Measurements from ENCODE around the gene GCFC2.

Gene GCFC2

DNA sequence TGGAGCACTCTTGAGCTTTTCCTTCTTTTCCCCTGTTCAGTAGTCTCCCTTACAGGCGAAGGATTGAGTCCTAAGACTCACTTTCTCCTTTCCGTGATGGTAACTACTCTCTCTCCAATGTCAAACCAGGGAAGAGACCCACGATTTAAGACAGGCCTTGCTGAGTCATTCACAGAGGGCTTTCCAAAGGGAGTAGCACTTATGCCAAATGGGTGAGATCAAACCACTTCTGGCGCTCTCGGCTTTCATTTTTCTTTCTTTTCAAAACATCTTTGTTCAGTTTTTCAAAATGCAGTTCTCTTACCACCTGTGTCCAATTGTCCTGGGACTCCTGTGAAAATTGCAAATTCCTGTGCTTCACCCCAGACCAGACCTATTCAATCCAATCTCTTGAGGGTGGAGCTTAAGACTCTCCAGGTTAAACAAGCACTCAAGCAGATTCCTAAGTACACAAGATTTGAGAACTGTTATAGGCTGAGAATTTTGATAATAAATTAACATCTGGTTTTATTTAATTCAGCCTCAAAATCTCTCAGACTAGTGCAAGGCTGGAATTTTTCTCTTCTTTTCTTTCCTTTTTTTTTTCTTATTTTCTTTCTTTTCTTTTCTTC, 78.5 kb downstream of the GCFC2 start:
- no peak for DNase-seq
- TF ChIP-seq POLR2A (IDR thresholded peaks at IDR 0.05; ENCODE audit: low read length): no peak
- no peak for TF ChIP-seq GATA1 (IDR thresholded peaks at IDR 0.05; ENCODE audit: low read depth, low read length)

DNA sequence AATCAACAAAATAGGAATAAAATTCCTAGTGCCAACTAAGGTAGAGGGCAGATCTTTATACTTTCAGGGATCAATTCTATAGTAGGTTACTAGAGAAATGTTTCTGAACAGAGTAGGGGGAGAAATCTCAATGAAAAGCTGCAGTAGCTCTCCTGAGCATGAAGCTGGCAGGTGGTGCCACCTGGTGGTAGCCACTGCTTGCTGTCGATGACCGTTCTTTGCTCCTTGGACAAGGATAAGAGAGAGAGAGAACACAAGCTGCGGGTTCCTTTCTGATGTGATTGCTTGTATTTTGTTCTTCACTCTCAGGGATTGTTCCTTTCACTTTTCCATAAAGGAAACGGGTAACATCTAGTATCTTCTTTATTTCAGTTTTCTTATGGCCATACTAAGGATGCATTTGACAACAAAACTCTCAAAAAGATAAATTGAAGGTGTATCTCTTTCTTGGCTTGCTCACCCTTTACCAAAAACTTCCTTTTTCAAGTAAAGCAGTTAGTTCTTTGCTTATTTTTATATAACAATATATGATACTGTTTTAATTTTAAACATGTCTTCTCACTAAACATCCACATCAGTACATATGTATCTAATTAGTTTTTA, 82.7 kb downstream of the GCFC2 start:
- TF ChIP-seq POLR2A (IDR thresholded peaks at IDR 0.05; ENCODE audit: low read length) (no peak), GATA1 (IDR thresholded peaks at IDR 0.05; ENCODE audit: low read depth, low read length) (no peak)
- DNase-seq: peak; percentile 62 to 72

DNA sequence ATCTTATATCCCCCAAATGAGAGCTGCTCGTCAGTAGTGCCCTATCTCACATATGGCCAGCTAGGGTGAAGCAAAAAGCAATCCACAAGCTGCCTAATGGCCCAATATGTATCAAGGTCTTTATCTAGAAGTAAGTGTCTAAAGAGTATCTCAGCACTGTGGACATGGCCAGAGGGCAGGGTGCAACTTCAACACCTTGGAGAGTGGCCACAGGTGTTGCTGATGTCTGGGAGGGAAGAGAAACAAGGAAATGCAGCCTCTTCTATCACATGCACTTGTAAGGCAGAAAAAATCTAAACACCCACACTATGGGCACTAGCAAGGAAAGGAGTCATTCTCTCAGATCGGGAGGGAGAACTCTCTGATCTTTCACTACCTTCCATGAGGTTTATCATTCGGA, 87.8 kb downstream of the GCFC2 start:
- DNase-seq: no peak
- no peak for TF ChIP-seq POLR2A (IDR thresholded peaks at IDR 0.05; ENCODE audit: low read length)
- TF ChIP-seq GATA1 (IDR thresholded peaks at IDR 0.05; ENCODE audit: low read depth, low read length): no peak

DNA sequence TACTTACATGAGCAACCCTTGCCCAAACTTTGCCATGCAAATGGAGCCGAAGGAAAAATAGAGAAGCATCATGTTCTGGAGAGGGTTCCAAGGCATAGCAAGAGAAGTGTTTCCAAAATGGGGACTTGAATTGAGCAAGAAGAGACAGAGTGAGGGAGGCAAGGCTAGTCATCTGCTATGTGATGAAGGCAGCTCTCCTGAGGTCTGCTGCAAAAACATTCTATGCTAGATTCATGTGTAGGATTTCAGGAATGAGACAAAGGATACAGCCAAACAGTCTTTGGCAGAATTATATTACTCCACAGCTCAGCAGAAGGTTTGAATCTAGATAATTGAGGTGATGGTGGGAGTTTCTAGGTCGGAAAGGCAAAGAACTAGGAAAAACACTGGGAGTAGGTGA, 88.2 kb downstream of the GCFC2 start:
- TF ChIP-seq GATA1 (IDR thresholded peaks at IDR 0.05; ENCODE audit: low read depth, low read length) (no peak), POLR2A (IDR thresholded peaks at IDR 0.05; ENCODE audit: low read length) (no peak)

DNA sequence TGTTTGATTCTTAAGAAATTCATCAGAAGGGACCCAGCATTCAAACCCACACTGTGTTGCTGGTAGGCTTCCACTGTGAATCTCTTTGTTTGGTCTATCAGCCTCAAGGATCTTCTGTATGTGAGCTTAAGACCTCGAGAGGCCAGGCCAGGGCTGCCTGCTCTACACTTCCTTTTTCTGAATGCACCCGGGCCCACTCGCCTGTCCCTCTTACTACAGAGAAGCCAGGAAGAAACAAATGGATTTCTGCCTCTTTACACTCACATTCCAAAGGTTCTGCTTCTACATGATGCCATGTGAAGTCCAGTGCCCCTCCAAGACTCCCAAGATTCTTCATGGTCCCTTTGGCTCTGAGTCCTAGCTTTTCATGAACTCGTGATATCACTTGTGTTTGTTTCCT, 89.5 kb downstream of the GCFC2 start:
- no peak for DNase-seq

More for the DNA sequence above, 88.2 kb downstream of the GCFC2 start:
- DNase-seq: no peak

DNA sequence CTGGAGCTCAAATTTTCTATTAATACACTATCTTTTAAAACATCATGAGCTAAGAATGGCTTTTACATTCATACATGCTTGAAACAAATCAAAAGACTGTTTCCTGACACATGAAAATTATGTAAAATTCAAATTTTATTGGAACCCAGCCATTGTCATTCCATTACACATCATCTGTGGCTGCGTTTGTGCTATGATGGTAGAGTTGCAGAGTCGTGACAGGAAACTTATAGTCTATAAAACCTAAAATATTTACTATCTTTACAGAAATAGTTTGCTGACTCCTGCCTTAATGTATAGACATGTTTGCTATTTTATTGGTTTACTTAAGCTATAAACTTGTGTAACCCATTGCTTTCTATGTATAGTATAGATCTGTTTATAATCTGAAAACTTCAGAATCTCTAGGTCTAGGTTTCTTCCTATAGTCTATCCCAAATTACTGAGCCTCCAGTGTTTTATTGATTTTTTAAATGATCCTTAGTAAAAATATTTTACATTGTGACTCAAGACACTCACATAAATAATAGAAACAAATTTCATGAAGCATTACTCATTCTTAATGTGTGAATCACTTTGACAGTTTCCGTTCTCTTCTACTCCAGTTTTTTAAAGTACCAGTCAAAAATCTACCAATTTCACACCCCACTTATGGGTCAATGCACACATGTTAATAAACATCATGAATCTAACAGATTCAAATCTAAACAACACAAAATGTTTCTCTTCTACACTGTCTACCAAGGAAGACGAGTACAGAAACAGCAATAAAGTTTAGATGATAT, 90.6 kb downstream of the GCFC2 start:
- no peak for DNase-seq
- TF ChIP-seq POLR2A (IDR thresholded peaks at IDR 0.05; ENCODE audit: low read length) (no peak), GATA1 (IDR thresholded peaks at IDR 0.05; ENCODE audit: low read depth, low read length) (no peak)

More for the DNA sequence above, 89.5 kb downstream of the GCFC2 start:
- TF ChIP-seq GATA1 (IDR thresholded peaks at IDR 0.05; ENCODE audit: low read depth, low read length) (no peak), POLR2A (IDR thresholded peaks at IDR 0.05; ENCODE audit: low read length) (no peak)

DNA sequence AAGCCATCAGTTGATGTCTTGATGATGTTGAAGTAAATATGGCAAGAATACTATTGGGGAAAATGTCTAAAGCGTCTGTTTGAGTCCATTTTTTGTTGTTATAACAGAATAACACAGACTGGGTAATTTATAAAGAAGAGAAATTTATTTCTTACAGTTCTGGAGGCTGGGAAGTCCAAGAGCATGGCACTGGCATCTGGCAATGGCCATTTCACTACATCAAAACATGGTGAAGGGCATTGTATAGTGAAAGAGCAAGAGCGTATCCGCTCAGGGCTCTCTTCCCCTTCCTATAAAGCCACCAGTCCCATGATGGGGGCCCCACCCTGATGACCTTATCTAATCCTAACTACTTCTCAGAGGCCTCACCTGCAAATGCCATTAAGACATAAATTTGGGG, 93.8 kb downstream of the GCFC2 start:
- no peak for DNase-seq
- TF ChIP-seq POLR2A (IDR thresholded peaks at IDR 0.05; ENCODE audit: low read length) (no peak), GATA1 (IDR thresholded peaks at IDR 0.05; ENCODE audit: low read depth, low read length) (no peak)

DNA sequence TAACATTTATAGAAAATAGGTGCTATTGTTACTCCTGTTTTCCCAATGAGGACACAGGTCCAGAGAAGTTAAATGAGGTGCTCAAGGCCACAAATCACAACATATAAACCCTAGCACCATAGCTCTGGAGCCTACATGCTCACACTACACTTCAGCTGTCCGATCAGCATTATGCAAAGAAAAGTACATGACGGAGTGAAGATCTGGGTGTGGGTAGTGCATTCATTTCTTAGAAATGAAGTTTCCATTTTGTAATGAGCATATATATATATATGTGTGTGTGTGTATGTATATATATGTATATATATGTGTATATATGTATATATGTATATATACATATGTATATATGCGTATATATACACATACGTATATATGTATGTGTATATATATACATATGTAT, 94.3 kb downstream of the GCFC2 start:
- DNase-seq: no peak
- no peak for TF ChIP-seq GATA1 (IDR thresholded peaks at IDR 0.05; ENCODE audit: low read depth, low read length)
- no peak for TF ChIP-seq POLR2A (IDR thresholded peaks at IDR 0.05; ENCODE audit: low read length)

DNA sequence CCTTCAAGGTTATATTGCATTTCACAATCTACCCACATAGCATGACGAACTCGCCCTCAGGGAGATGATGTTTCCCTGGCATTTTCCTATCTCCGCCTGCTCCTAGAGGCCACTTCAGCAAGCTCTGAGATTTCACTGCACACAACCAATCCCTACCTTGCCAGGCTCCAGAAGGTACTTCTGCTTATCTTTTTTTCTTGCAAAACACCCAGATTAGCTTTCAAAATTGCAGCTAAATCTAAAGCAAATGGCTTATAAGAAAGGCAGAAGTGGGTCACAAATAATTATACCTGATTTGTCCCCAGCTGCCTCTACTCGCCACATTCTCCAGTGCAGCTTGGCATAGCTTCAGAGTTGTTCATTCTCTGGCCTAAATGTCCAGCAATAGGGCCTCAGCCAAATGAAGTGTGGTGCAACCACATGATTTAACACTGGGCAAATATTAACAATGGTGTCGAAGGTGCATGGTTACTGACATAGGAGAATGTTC, 96.5 kb downstream of the GCFC2 start:
- no peak for TF ChIP-seq GATA1 (IDR thresholded peaks at IDR 0.05; ENCODE audit: low read depth, low read length)
- TF ChIP-seq POLR2A (IDR thresholded peaks at IDR 0.05; ENCODE audit: low read length): no peak
- DNase-seq: no peak

DNA sequence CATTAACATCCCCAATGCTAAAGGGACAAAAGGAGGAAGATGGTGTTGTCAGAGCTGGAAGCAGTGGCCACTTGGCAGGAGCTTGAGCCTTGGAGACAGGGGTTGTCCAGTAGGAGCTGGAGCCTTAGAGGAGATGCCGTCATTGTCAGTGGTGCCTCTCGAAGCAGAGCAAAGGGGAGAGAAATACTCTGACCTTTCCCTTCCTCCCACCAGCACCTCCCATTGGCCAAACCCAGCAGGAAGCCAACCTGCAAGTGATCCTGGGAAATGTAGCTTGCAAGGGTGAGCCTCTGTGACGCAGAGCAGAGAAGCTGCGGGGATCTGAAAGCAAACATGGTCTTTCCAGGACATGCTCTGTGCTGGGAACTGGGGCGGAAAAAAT, 97.9 kb downstream of the GCFC2 start:
- no peak for DNase-seq
- no peak for TF ChIP-seq POLR2A (IDR thresholded peaks at IDR 0.05; ENCODE audit: low read length)

Measured in erythroblast (primary cell).